Endodermal cell (in vitro differentiated cells): Measurements from ENCODE around the gene TMEM200B. TPM values are rescaled to one million over a fixed set of nuclear protein-coding genes. Genes with fewer than 3 reads are reported as not detected.
"Not testable (repeated sequence)": the region's sequence is repeated elsewhere in the genome, so short reads cannot be mapped to it uniquely, and the experiment has no call there.

ENCODE experiments used
- DNase-seq: peaks from one replicate; pipeline ENCODE4 v3.0.0-alpha.2; 2017
- H3K27ac ChIP-seq: 2 replicates; pipeline ENCODE4 v1.5.1; 2013; ENCODE audit warnings: mild to moderate bottlenecking, low read depth, low read length, moderate library complexity
- H3K27me3 ChIP-seq: 2 replicates; pipeline ENCODE4 v1.6.1; 2013; ENCODE audit warnings: mild to moderate bottlenecking, low read length, moderate library complexity; ENCODE audit not compliant: insufficient read depth, control insufficient read depth, poor library complexity, severe bottlenecking
- H3K36me3 ChIP-seq: 2 replicates; pipeline ENCODE4 v1.7.0; 2013; ENCODE audit warnings: mild to moderate bottlenecking, low read length, moderate library complexity; ENCODE audit not compliant: control insufficient read depth, insufficient read depth
- H3K4me1 ChIP-seq: one replicate; pipeline ENCODE4 v1.7.0; 2013; ENCODE audit warnings: low read length; ENCODE audit not compliant: control insufficient read depth, insufficient read depth
- H3K4me3 ChIP-seq: 2 replicates; pipeline ENCODE4 v1.5.1; 2013; ENCODE audit warnings: mild to moderate bottlenecking, low read length, moderate library complexity
- H3K9ac ChIP-seq: 2 replicates; pipeline ENCODE4 v1.6.1; 2013; ENCODE audit warnings: mild to moderate bottlenecking, low read length, moderate library complexity; ENCODE audit not compliant: poor library complexity, severe bottlenecking; ENCODE audit errors: extremely low read depth
- H3K9me3 ChIP-seq: 2 replicates; pipeline ENCODE4 v1.6.1; 2013; ENCODE audit warnings: mild to moderate bottlenecking, low read length, moderate library complexity; ENCODE audit not compliant: control insufficient read depth
- H3K27ac Mint-ChIP-seq: 2 replicates; pipeline ENCODE4 v1.8.0; 2020; ENCODE audit warnings: mixed read lengths
- H3K27me3 Mint-ChIP-seq: 2 replicates; pipeline ENCODE4 v1.8.0; 2021; ENCODE audit warnings: mild to moderate bottlenecking, mixed read lengths; ENCODE audit not compliant: insufficient read depth
- H3K36me3 Mint-ChIP-seq: 2 replicates; pipeline ENCODE4 v1.8.0; 2020; ENCODE audit warnings: low read depth, mixed read lengths
- H3K4me1 Mint-ChIP-seq: 2 replicates; pipeline ENCODE4 v1.8.0; 2020; ENCODE audit warnings: mixed read lengths
- H3K4me3 Mint-ChIP-seq: 2 replicates; pipeline ENCODE4 v1.8.0; 2020; ENCODE audit warnings: mild to moderate bottlenecking, moderate library complexity, mixed read lengths
- H3K9me3 Mint-ChIP-seq: 2 replicates; pipeline ENCODE4 v1.8.0; 2020; ENCODE audit warnings: mild to moderate bottlenecking, mixed read lengths
- WGBS, 2 experiments: methylation state at CpG; one replicate each; pipeline versions ENCODE4 v1.1.5 to v1.1.7; 2013; ENCODE audit warnings: missing lambda C conversion rate in 2 of 2, mixed read lengths in 1 of 2; ENCODE audit not compliant: insufficient coverage in 1 of 2, insufficient read length in 1 of 2; 5-methylcytosine and 5-hydroxymethylcytosine counted together
- total RNA-seq, 2 donors: library from RNA; stranded (reverse); fragmentation: NEBNext Ultra II Directional in 1 of 2; extraction: Animal tissue kit (Norgen Biotek cat#: 25700) in 1 of 2; gene quantifications; 2 replicates in 1 of 2; 3 replicates in 1 of 2; pipeline ENCODE4 v1.2.1, GENCODE V29; 2021
- TF ChIP-seq, protein P1 (sequence below): fragments of 200-600 bp; sonication (generic); conservative IDR thresholded peaks from 2 replicates; pipeline ENCODE4 v1.5.0; 2021; ENCODE audit warnings: antibody characterized with exemption, mild to moderate bottlenecking

The TMEM200B gene
- total RNA-seq, 2 donors from 2014 or later, result 36.0 to 49.4 TPM

DNA sequence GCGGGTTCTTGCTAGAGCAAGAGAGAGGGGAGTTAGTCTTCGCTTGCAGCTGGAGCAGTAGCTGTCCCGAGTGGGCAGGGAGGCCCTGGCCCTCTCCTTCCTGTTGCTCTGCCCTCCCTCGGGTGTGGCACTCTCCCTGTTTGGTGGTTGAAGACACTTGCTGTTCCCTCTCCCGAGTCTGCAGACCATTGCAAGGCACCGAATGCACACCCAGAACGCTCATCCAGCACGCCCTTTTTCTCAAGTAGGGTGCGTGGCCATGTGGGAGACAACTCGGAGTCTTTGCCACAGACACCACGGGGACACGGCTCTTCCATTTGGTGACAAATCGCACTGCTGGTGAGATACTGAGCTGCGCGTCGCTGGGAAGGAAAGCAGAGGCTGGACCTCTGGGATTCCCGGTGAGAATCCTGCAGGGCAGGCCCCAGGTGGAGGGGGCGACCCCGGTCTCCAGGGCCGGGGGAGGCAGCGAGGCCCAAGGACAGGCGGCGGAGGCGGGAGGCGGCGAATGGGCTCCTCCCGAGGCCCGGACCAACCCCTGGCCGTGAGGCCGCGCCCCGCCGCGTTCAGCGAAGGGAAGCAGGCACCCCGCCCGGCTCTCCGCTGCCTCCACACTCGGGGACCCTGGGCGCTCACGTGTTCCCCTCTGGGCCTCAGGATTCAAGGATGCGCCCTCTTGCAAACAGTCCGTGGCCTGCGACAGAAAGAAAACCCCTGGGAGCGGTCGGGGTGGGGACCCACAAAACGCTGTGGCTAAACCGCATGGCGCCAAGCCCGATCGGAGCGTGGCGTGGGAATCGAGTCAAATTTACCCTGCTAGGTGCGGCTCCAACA, 10.4 kb upstream of the TMEM200B start:
- H3K27me3 Mint-ChIP-seq, result peaks cover 9% of the 10 kb centered on the region
- Histone ChIP-seq H3K27me3 (no peaks in the 10 kb centered on the region), H3K9ac (no peak overlapping the region), H3K27ac (no peak overlapping the region), H3K9me3 (no peaks in the 10 kb centered on the region), H3K4me3 (no peak overlapping the region), H3K36me3 (no peaks in the 10 kb centered on the region), H3K4me1 (no peaks in the 10 kb centered on the region)
- H3K36me3 Mint-ChIP-seq, result no peaks in the 10 kb centered on the region
- TF ChIP-seq, protein P1, sequence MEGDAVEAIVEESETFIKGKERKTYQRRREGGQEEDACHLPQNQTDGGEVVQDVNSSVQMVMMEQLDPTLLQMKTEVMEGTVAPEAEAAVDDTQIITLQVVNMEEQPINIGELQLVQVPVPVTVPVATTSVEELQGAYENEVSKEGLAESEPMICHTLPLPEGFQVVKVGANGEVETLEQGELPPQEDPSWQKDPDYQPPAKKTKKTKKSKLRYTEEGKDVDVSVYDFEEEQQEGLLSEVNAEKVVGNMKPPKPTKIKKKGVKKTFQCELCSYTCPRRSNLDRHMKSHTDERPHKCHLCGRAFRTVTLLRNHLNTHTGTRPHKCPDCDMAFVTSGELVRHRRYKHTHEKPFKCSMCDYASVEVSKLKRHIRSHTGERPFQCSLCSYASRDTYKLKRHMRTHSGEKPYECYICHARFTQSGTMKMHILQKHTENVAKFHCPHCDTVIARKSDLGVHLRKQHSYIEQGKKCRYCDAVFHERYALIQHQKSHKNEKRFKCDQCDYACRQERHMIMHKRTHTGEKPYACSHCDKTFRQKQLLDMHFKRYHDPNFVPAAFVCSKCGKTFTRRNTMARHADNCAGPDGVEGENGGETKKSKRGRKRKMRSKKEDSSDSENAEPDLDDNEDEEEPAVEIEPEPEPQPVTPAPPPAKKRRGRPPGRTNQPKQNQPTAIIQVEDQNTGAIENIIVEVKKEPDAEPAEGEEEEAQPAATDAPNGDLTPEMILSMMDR, result no peak
- peaks cover 1% of the 10 kb centered on the region for H3K9me3 Mint-ChIP-seq
- DNase-seq, result no peak
- H3K4me1 Mint-ChIP-seq, result peaks cover 8% of the 10 kb centered on the region
- no peak overlapping the region for H3K27ac Mint-ChIP-seq
- WGBS, 2 experiments, result 90 to 91% methylated on average over 38 to 55 of the region's 55 CpGs
- H3K4me3 Mint-ChIP-seq, result no peak overlapping the region

DNA sequence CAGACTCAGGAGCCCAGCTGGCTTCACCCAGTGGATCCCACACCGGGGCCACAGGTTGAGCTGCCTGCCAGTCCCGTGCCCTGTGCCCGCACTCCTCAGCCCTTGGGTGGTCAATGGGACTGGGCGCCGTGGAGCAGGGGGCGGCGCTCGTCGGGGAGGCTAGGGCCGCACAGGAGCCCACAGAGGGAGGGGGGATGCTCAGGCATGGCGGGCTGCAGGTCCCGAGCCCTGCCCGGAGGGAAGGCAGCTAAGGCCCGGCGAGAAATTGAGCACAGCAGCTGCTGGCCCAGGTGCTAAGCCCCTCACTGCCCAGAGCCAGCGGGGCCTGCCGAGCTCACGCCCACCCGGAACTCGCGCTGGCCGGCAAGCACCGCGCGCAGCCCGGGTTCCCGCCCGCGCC, 7.4 kb upstream of the TMEM200B start:
- H3K36me3 ChIP-seq, H3K27me3 ChIP-seq, H3K9me3 Mint-ChIP-seq, H3K27ac ChIP-seq, H3K27ac Mint-ChIP-seq, H3K4me1 ChIP-seq, H3K36me3 Mint-ChIP-seq, H3K4me3 Mint-ChIP-seq, H3K4me3 ChIP-seq, H3K9ac ChIP-seq, H3K4me1 Mint-ChIP-seq, H3K9me3 ChIP-seq, DNase-seq: not testable (repeated sequence)
- peaks cover 12% of the 10 kb centered on the region for H3K27me3 Mint-ChIP-seq
- WGBS, 2 experiments, result 93 to 94% methylated on average over 11 to 24 of the region's 29 CpGs

DNA sequence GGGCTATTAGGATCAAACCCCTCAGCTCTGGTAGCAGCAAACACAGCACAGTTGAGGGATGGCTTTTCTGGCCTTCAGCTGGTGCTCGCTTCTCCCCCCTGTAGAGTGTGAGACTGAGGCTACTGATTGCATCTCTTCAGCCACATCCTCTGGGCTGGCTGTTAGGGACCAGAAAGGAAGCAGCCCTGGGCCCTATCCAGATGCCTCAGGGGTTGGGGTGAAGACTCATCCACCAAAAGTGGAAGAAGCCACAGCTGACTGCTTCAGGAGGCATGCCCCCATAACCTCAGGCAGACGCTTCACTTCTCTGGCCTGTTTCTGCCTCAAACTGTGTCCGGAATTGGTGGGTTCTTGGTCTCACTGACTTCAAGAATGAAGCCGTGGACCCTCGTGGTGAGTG, 6.2 kb upstream of the TMEM200B start:
- H3K27ac Mint-ChIP-seq, result no peak overlapping the region
- peaks cover 18% of the 10 kb centered on the region for H3K4me1 Mint-ChIP-seq
- H3K36me3 Mint-ChIP-seq, result no peaks in the 10 kb centered on the region
- no peaks in the 10 kb centered on the region for H3K36me3 ChIP-seq
- peaks cover 12% of the 10 kb centered on the region for H3K27me3 Mint-ChIP-seq
- TF ChIP-seq, protein P1, result no peak
- H3K9me3 Mint-ChIP-seq, result no peaks in the 10 kb centered on the region
- H3K9me3 ChIP-seq, result no peaks in the 10 kb centered on the region
- H3K4me3 ChIP-seq, result no peak overlapping the region
- WGBS, 2 experiments, result 75 to 79% methylated on average over 4 to 5 of the region's 5 CpGs
- H3K27ac ChIP-seq, result no peak overlapping the region
- no peaks in the 10 kb centered on the region for H3K4me1 ChIP-seq
- no peak for DNase-seq
- no peaks in the 10 kb centered on the region for H3K27me3 ChIP-seq
- H3K9ac ChIP-seq, result no peak overlapping the region
- H3K4me3 Mint-ChIP-seq, result no peak overlapping the region
